ENCODE results near the gene PTPRK.

GRCh38 chr6:128150376-128150775, 370.0 kb downstream of the PTPRK start:
- TF ChIP-seq BRD4 (IDR thresholded peaks at IDR 0.05), result no peak
- TF ChIP-seq KLF16 (IDR thresholded peaks at IDR 0.05), result no peak
- no peak for TF ChIP-seq NR1H2 (CRISPR knock-in tag; IDR thresholded peaks at IDR 0.05)
- no peak for TF ChIP-seq CTCF (IDR thresholded peaks at IDR 0.05 in 2 of 3, conservative IDR thresholded peaks at IDR 0.05 in 1 of 3; ENCODE audit: insufficient read depth in 2 of 3, low read depth in 1 of 3, low read length in 3 of 3)
- no peak for TF ChIP-seq L3MBTL2 (IDR thresholded peaks at IDR 0.05)
- no peak for TF ChIP-seq ZEB2 (IDR thresholded peaks at IDR 0.05)
- TF ChIP-seq ZSCAN32 (CRISPR knock-in tag; IDR thresholded peaks at IDR 0.05), result no peak
- TF ChIP-seq POLR2A (conservative IDR thresholded peaks at IDR 0.05), result no peak

Measured in K562 (cell line).